ENCODE results near the gene FCSK.

Gene FCSK

GRCh38 chr16:70529051-70529777, 74.8 kb downstream of the FCSK start:
- Mint-ChIP-seq H3K4me1 (ENCODE audit: low read depth) (peaks cover 38% of the 10 kb centered on the region), H3K9me3 (no peaks in the 10 kb centered on the region), H3K36me3 (ENCODE audit: low read depth) (peaks cover 61% of the 10 kb centered on the region), H3K4me3 (peak overlapping the region; percentile 15), H3K27me3 (ENCODE audit: low read depth) (no peaks in the 10 kb centered on the region), H3K27ac (peak overlapping the region; percentile 26)

Data from T-helper 1 cell treated with Interleukin-12 subunit alpha and Interleukin-12 subunit beta and Interleukin-4 antibody, amounts not matched to agents 30 μg/mL and 1 μg/mL, for 36 hours (primary cell).